H1 (cell line): ENCODE results near the gene MOGAT2. TPM values are rescaled to one million over a fixed set of nuclear protein-coding genes. Genes with fewer than 3 reads are reported as not detected.

Source experiments
- CTCF ChIA-PET: fragments of 300-600 bp; sonication (Branson Sonifier 250); formaldehyde crosslinking; loops from one replicate; lab custom pipeline; 2021; ENCODE audit not compliant: partially characterized antibody; lab: Charles Lee
- POLR2A ChIA-PET: fragments of 300-600 bp; sonication (Branson Sonifier 250); formaldehyde crosslinking; loops from one replicate; lab custom pipeline; 2021; ENCODE audit warnings: inconsistent platforms; ENCODE audit not compliant: partially characterized antibody; lab: Charles Lee
- DNase-seq, 2 experiments: peaks; one replicate each; pipeline versions ENCODE4 v3.0.0 to v3.0.0-alpha.2; 2010 to 2022; ENCODE audit warnings: low spot score in 2 of 2, low read depth in 1 of 2, mixed read lengths in 1 of 2
- FAIRE-seq: peaks from 2 replicates; lab custom pipeline; 2011; peaks lifted over from hg19 to GRCh38; lab: Jason Lieb, UNC
- H2AFZ ChIP-seq: 2 replicates; pipeline ENCODE4 v1.8.1; 2012; ENCODE audit warnings: low read length, inconsistent platforms
- H2AK5ac ChIP-seq: 2 replicates; pipeline ENCODE4 v1.6.1; 2013; ENCODE audit warnings: low read depth, low read length
- H2BK120ac ChIP-seq: replicated peaks from 2 replicates; pipeline ENCODE3; 2013; ENCODE audit warnings: low read depth, low read length, inconsistent platforms
- H2BK12ac ChIP-seq: 2 replicates; pipeline ENCODE4 v1.6.1; 2013; ENCODE audit warnings: low read depth, low read length
- H2BK15ac ChIP-seq: 2 replicates; pipeline ENCODE4 v1.6.1; 2013; ENCODE audit warnings: low read length
- H2BK20ac ChIP-seq: 2 replicates; pipeline ENCODE4 v1.6.1; 2013; ENCODE audit warnings: low read length
- H2BK5ac ChIP-seq: 2 replicates; pipeline ENCODE4 v1.6.1; 2013; ENCODE audit warnings: low read depth, low read length
- H3K14ac ChIP-seq: 2 replicates; pipeline ENCODE4 v1.6.1; 2013; ENCODE audit warnings: inconsistent platforms; ENCODE audit not compliant: insufficient read length
- H3K18ac ChIP-seq: 2 replicates; pipeline ENCODE4 v1.6.1; 2013; ENCODE audit warnings: low read length; ENCODE audit errors: extremely low read depth
- H3K23ac ChIP-seq: 2 replicates; pipeline ENCODE4 v1.6.1; 2013; ENCODE audit warnings: inconsistent platforms; ENCODE audit not compliant: insufficient read length
- H3K23me2 ChIP-seq: 2 replicates; pipeline ENCODE4 v1.6.1; 2013; ENCODE audit warnings: low read depth, low read length
- H3K27ac ChIP-seq: 2 replicates; pipeline ENCODE4 v1.6.1; 2011; ENCODE audit warnings: low read depth, low read length, inconsistent platforms
- H3K27me3 ChIP-seq, 4 experiments: replicated peaks in 1 of 4; 1 replicate in 1 of 4; 2 replicates in 3 of 4; pipeline versions ENCODE4 v1.6.1 to v1.8.1; 2011 to 2013; ENCODE audit warnings: low read length in 3 of 4, mild to moderate bottlenecking in 3 of 4, inconsistent platforms in 2 of 4, mixed read lengths in 2 of 4, moderate library complexity in 1 of 4; ENCODE audit not compliant: control insufficient read depth in 3 of 4, insufficient read depth in 3 of 4; ENCODE audit errors: extremely low read depth in 1 of 4
- H3K36me3 ChIP-seq, 4 experiments: 2 replicates each; pipeline versions ENCODE4 v1.6.1 to v1.8.1; 2011 to 2013; ENCODE audit warnings: mild to moderate bottlenecking in 4 of 4, low read length in 3 of 4, moderate library complexity in 2 of 4, control low read depth in 1 of 4, inconsistent platforms in 1 of 4; ENCODE audit not compliant: insufficient read depth in 4 of 4, control insufficient read depth in 2 of 4
- H3K4ac ChIP-seq: replicated peaks from 2 replicates; pipeline ENCODE3; 2013; ENCODE audit warnings: low read length, low read depth, mixed read lengths, inconsistent platforms; ENCODE audit not compliant: insufficient read length
- H3K4me1 ChIP-seq, 4 experiments: replicated peaks in 1 of 4; 1 replicate in 1 of 4; 2 replicates in 3 of 4; pipeline versions ENCODE4 v1.6.1 to v1.8.1; 2011 to 2013; ENCODE audit warnings: low read length in 3 of 4, inconsistent platforms in 2 of 4, mixed read lengths in 1 of 4; ENCODE audit not compliant: insufficient read depth in 4 of 4, control insufficient read depth in 3 of 4
- H3K4me2 ChIP-seq, 2 experiments: 2 replicates each; pipeline versions ENCODE4 v1.6.1 to v1.8.1; 2011 to 2013; ENCODE audit warnings: low read depth in 2 of 2, low read length in 2 of 2, control low read depth in 1 of 2, inconsistent platforms in 1 of 2, mild to moderate bottlenecking in 1 of 2; ENCODE audit not compliant: insufficient read depth in 1 of 2
- H3K4me3 ChIP-seq, 4 experiments: fragments of 200-600, 300-600 bp in 1 of 4; sonication (generic), shearing (Covaris generic), sonication (Bioruptor Twin) in 1 of 4; 2 replicates each; pipeline versions ENCODE4 v1.5.1 to v1.8.1; 2011 to 2016; ENCODE audit warnings: low read length in 4 of 4, low read depth in 3 of 4, control low read depth in 2 of 4, inconsistent platforms in 2 of 4, mild to moderate bottlenecking in 2 of 4, mixed read lengths in 1 of 4, moderate library complexity in 1 of 4; ENCODE audit not compliant: insufficient read depth in 2 of 4; ENCODE audit errors: extremely low read depth in 1 of 4
- H3K56ac ChIP-seq: replicated peaks from 2 replicates; pipeline ENCODE3; 2013; ENCODE audit warnings: low read depth, mild to moderate bottlenecking, mixed read lengths, low read length, inconsistent platforms; ENCODE audit not compliant: insufficient read length
- H3K79me1 ChIP-seq: 2 replicates; pipeline ENCODE4 v1.6.1; 2013; ENCODE audit warnings: low read depth, low read length, control low read depth
- H3K79me2 ChIP-seq, 2 experiments: 2 replicates each; pipeline versions ENCODE4 v1.6.1 to v1.8.1; 2012 to 2013; ENCODE audit warnings: low read length in 2 of 2, mild to moderate bottlenecking in 2 of 2, inconsistent platforms in 1 of 2; ENCODE audit not compliant: insufficient read depth in 2 of 2, control insufficient read depth in 1 of 2
- H3K9ac ChIP-seq, 4 experiments: replicated peaks in 1 of 4; 1 replicate in 1 of 4; 2 replicates in 3 of 4; pipeline versions ENCODE4 v1.6.1 to v1.8.1; 2011 to 2013; ENCODE audit warnings: low read depth in 3 of 4, low read length in 3 of 4, control low read depth in 2 of 4, mild to moderate bottlenecking in 2 of 4, moderate library complexity in 2 of 4, inconsistent platforms in 1 of 4; ENCODE audit errors: extremely low read depth in 1 of 4
- H3K9me3 ChIP-seq, 2 experiments: 2 replicates each; pipeline versions ENCODE4 v1.6.1 to v1.8.1; 2012 to 2013; ENCODE audit warnings: mild to moderate bottlenecking in 2 of 2, moderate library complexity in 2 of 2, control low read depth in 1 of 2, inconsistent platforms in 1 of 2, low read depth in 1 of 2, low read length in 1 of 2, mixed read lengths in 1 of 2; ENCODE audit not compliant: insufficient read depth in 2 of 2
- H4K20me1 ChIP-seq, 2 experiments: replicated peaks in 1 of 2; 2 replicates each; pipeline versions ENCODE3 to v1.8.1; 2011 to 2013; ENCODE audit warnings: inconsistent platforms in 2 of 2, low read length in 2 of 2, mild to moderate bottlenecking in 1 of 2; ENCODE audit not compliant: insufficient read depth in 2 of 2, control insufficient read depth in 1 of 2
- H4K5ac ChIP-seq: 2 replicates; pipeline ENCODE4 v1.6.1; 2013; ENCODE audit warnings: low read length, low read depth, mixed read lengths, inconsistent platforms; ENCODE audit not compliant: insufficient read length
- H4K8ac ChIP-seq: 2 replicates; pipeline ENCODE4 v1.8.0; 2013; ENCODE audit warnings: mild to moderate bottlenecking, moderate library complexity, low read length, inconsistent platforms; ENCODE audit not compliant: insufficient read depth; ENCODE audit errors: extremely low read depth
- H4K91ac ChIP-seq: replicated peaks from 2 replicates; pipeline ENCODE3; 2013; ENCODE audit warnings: low read length, mixed read lengths, inconsistent platforms; ENCODE audit not compliant: insufficient read length
- CTCF ChIP-seq, 3 experiments: IDR thresholded peaks; 1 replicate in 2 of 3; 2 replicates in 1 of 3; pipeline versions ENCODE4 v1.5.1 to v1.6.1; 2011; ENCODE audit warnings: low read length in 3 of 3, mild to moderate bottlenecking in 3 of 3, inconsistent platforms in 2 of 3, low read depth in 1 of 3, moderate library complexity in 1 of 3; ENCODE audit not compliant: insufficient read depth in 1 of 3; ENCODE audit errors: control extremely low read depth in 1 of 3
- HDAC2 ChIP-seq, 2 experiments: fragments of 300-600 bp in 1 of 2; sonication (generic) in 1 of 2; IDR thresholded peaks; 2 replicates each; pipeline ENCODE4 v1.6.1; 2011 to 2012; ENCODE audit warnings: low read depth in 2 of 2, low read length in 2 of 2, mild to moderate bottlenecking in 2 of 2, moderate library complexity in 2 of 2, borderline replicate concordance in 1 of 2, inconsistent platforms in 1 of 2
- JUN ChIP-seq: IDR thresholded peaks from 2 replicates; pipeline ENCODE4 v1.6.1; 2011; ENCODE audit warnings: low read depth, mild to moderate bottlenecking, improper control_type of control experiment, low read length
- MAFK ChIP-seq: IDR thresholded peaks from 2 replicates; pipeline ENCODE4 v1.6.1; 2012; ENCODE audit warnings: low read depth, mild to moderate bottlenecking, improper control_type of control experiment, low read length
- RFX5 ChIP-seq: IDR thresholded peaks from 2 replicates; pipeline ENCODE4 v1.6.1; 2011; ENCODE audit warnings: low read depth, low read length, improper control_type of control experiment, borderline replicate concordance
- SP4 ChIP-seq: IDR thresholded peaks from 2 replicates; pipeline ENCODE4 v1.6.1; 2012; ENCODE audit warnings: low read length, inconsistent platforms
- TEAD4 ChIP-seq: IDR thresholded peaks from 2 replicates; pipeline ENCODE4 v1.6.1; 2012; ENCODE audit warnings: low read depth, low read length, inconsistent platforms, mixed read lengths
- WGBS, 2 experiments: shearing (Covaris generic) in 1 of 2; methylation state at CpG; one replicate each; pipeline versions ENCODE4 v1.1.6 to v1.1.7; 2013 to 2015; ENCODE audit warnings: low lambda C conversion rate in 2 of 2, mixed read lengths in 2 of 2, inconsistent platforms in 1 of 2, low coverage in 1 of 2, missing lambda C conversion rate in 1 of 2; ENCODE audit not compliant: insufficient replicate concordance in 2 of 2, insufficient coverage in 1 of 2, insufficient read length in 1 of 2; ENCODE audit errors: extremely low coverage in 1 of 2, missing lambda C conversion rate in 1 of 2; 5-methylcytosine and 5-hydroxymethylcytosine counted together
- polyA plus RNA-seq, 7 experiments: library from polyadenylated mRNA; depleted of rRNA in 3 of 7; stranded (reverse) in 5 of 7; unstranded in 2 of 7; fragments of >200 nt in 5 of 7; fragments of 200-250 nt in 2 of 7; gene quantifications; 1 replicate in 5 of 7; 2 replicates in 1 of 7; 4 replicates in 1 of 7; pipeline versions ENCODE4 v1.2.1 to v1.2.3, GENCODE V29; 2011 to 2013; ENCODE audit warnings: missing spikeins in 2 of 7, mixed read lengths in 2 of 7
- total RNA-seq: library from RNA; stranded (reverse); fragmentation: NEBNext Ultra II Directional; extraction: Animal tissue kit (Norgen Biotek cat#: 25700); gene quantifications from 2 replicates; pipeline ENCODE4 v1.2.1, GENCODE V29; 2021

Gene MOGAT2
- total and polyA plus RNA-seq, 2 of the 8 experiments (the other 6 are each of a cell fraction or from before 2014, with no cell fraction given) = not detected

GRCh38 chr11:75714211-75714610 lies 3.4 kb upstream of the MOGAT2 start:
- H4K20me1 ChIP-seq = peaks cover 0 to 2% of the 10 kb centered on the region in 2 experiments
- H3K23ac ChIP-seq = no peak overlapping the region
- no peak overlapping the region for H4K91ac ChIP-seq
- H2AK5ac ChIP-seq = no peak overlapping the region
- H3K27ac ChIP-seq = no peak overlapping the region
- CTCF ChIA-PET = interaction anchor here (0.7 to 1.6 kb wide), 9 partner anchors 8 to 137 kb away, joined by 3 to 8 read pairs (median 5); no protein-coding TSS in a partner anchor
- POLR2A ChIA-PET = interaction anchor here (1.1 kb wide), 1 partner anchor 8 kb away, joined by 4 read pairs; no protein-coding TSS in a partner anchor
- no peaks in the 10 kb centered on the region for H3K36me3 ChIP-seq
- FAIRE-seq = no peak
- H4K5ac ChIP-seq = no peak overlapping the region
- no peaks in the 10 kb centered on the region for H3K9me3 ChIP-seq
- H2BK20ac ChIP-seq = no peak overlapping the region
- no peaks in the 10 kb centered on the region for H3K79me2 ChIP-seq
- H3K23me2 ChIP-seq = no peaks in the 10 kb centered on the region
- H3K14ac ChIP-seq = no peak overlapping the region
- TF ChIP-seq MAFK = no peak
- TF ChIP-seq TEAD4 = no peak
- TF ChIP-seq JUN = no peak
- no peak for TF ChIP-seq SP4
- no peak for TF ChIP-seq HDAC2 (IDR thresholded peaks at IDR 0.05; ENCODE audit: borderline replicate concordance in 1 of 2, low read depth in 2 of 2, low read length in 2 of 2)
- no peak for TF ChIP-seq CTCF (IDR thresholded peaks at IDR 0.05; ENCODE audit: control extremely low read depth in 1 of 3, insufficient read depth in 1 of 3, low read depth in 1 of 3, low read length in 3 of 3)
- TF ChIP-seq RFX5 = no peak
- no peak overlapping the region for H3K18ac ChIP-seq
- no peak overlapping the region for H3K4ac ChIP-seq
- no peak overlapping the region for H4K8ac ChIP-seq
- H3K4me1 ChIP-seq = peaks cover 0 to 3% (median 0%) of the 10 kb centered on the region in 4 experiments; a peak in 2 of 7 replicates
- H2BK120ac ChIP-seq = no peak overlapping the region
- H3K9ac ChIP-seq = no peak overlapping the region
- no peaks in the 10 kb centered on the region for H3K79me1 ChIP-seq
- H2BK15ac ChIP-seq = no peak overlapping the region
- no peak overlapping the region for H2BK5ac ChIP-seq
- no peak for DNase-seq
- 93% methylated on average over 9 of the region's 9 CpGs; no CpG with 5 or more reads in 1 of the 2 experiments for WGBS, 2 experiments
- H3K4me3 ChIP-seq = no peak overlapping the region
- no peak overlapping the region for H2BK12ac ChIP-seq
- no peak overlapping the region for H2AFZ ChIP-seq
- H3K4me2 ChIP-seq = no peak overlapping the region
- peaks cover 0 to 8% (median 4%) of the 10 kb centered on the region in 4 experiments; a peak in 4 of 7 replicates for H3K27me3 ChIP-seq
- no peak overlapping the region for H3K56ac ChIP-seq
